PC-9 (cell line): ENCODE data around the gene ZNF665. TPM values are rescaled to one million over a fixed set of nuclear protein-coding genes. Genes with fewer than 3 reads are reported as not detected.
"Not testable (repeated sequence)": the region's sequence is repeated elsewhere in the genome, so short reads cannot be mapped to it uniquely, and the experiment has no call there.

ENCODE experiments used
- BruUV-seq: library from RNA; stranded (reverse); fragments of 400-500 nt; replicated peaks from 2 replicates; lab custom pipeline; 2021; lab: Mats Ljungman, UMichigan
- CTCF ChIA-PET: fragments of 300-600 bp; sonication (Branson Sonifier 250); formaldehyde crosslinking; loops from one replicate; lab custom pipeline; 2022; ENCODE audit warnings: antibody characterized with exemption; lab: Charles Lee
- POLR2A ChIA-PET: fragments of 300-600 bp; sonication (Branson Sonifier 250); formaldehyde crosslinking; loops from one replicate; lab custom pipeline; 2022; ENCODE audit warnings: antibody characterized with exemption; ENCODE audit not compliant: unreplicated experiment; lab: Charles Lee
- DNase-seq, 2 experiments: peaks; one replicate each; pipeline versions ENCODE4 v3.0.0 to v3.0.0-alpha.2; 2015 to 2022; ENCODE audit warnings: mixed read lengths in 1 of 2
- H2AFZ ChIP-seq: fragments of 200-600 bp; sonication (generic); 2 replicates; pipeline ENCODE4 v1.8.1; 2017; ENCODE audit warnings: antibody characterized with exemption
- H3F3A ChIP-seq: fragments of 200-600 bp; sonication (generic); 2 replicates; pipeline ENCODE4 v1.8.1; 2017; ENCODE audit warnings: antibody characterized with exemption, mild to moderate bottlenecking, low read depth; ENCODE audit not compliant: insufficient read depth
- H3K27ac ChIP-seq: fragments of 200-600 bp; sonication (generic); 2 replicates; pipeline ENCODE4 v1.6.1; 2016; ENCODE audit warnings: mixed run types
- H3K27me3 ChIP-seq: fragments of 200-600 bp; sonication (generic); 2 replicates; pipeline ENCODE4 v1.6.1; 2016; ENCODE audit warnings: low read depth, mixed run types; ENCODE audit not compliant: insufficient read depth
- H3K36me3 ChIP-seq: fragments of 200-600 bp; sonication (generic); 2 replicates; pipeline ENCODE4 v1.6.1; 2016; ENCODE audit warnings: low read depth, mixed run types
- H3K4me1 ChIP-seq: fragments of 200-600 bp; sonication (generic); replicated peaks from 2 replicates; pipeline ENCODE4 v1.6.1; 2016; ENCODE audit warnings: mixed run types; ENCODE audit not compliant: insufficient read depth
- H3K4me2 ChIP-seq: fragments of 200-600 bp; sonication (generic); 2 replicates; pipeline ENCODE4 v1.6.1; 2017; ENCODE audit warnings: mixed run types
- H3K4me3 ChIP-seq: fragments of 200-600 bp; sonication (generic); 2 replicates; pipeline ENCODE4 v1.6.1; 2016; ENCODE audit warnings: mixed run types
- H3K79me2 ChIP-seq: fragments of 200-600 bp; sonication (generic); 2 replicates; pipeline ENCODE4 v1.6.1; 2017; ENCODE audit warnings: low read depth, mixed run types
- H3K9me2 ChIP-seq: fragments of 200-600 bp; sonication (generic); 2 replicates; pipeline ENCODE4 v1.8.1; 2017; ENCODE audit warnings: mild to moderate bottlenecking; ENCODE audit not compliant: insufficient read depth
- H3K9me3 ChIP-seq: fragments of 200-600 bp; sonication (generic); 2 replicates; pipeline ENCODE4 v1.8.1; 2016; ENCODE audit warnings: low read depth; ENCODE audit not compliant: insufficient read depth
- H4K20me1 ChIP-seq: fragments of 200-600 bp; sonication (generic); 2 replicates; pipeline ENCODE4 v1.8.1; 2017; ENCODE audit not compliant: insufficient read depth
- EZH2 ChIP-seq: fragments of 200-600 bp; sonication (generic); IDR thresholded peaks from 2 replicates; pipeline ENCODE4 v1.8.0; 2017; ENCODE audit warnings: antibody characterized with exemption, low read depth
- intact Hi-C: fragments of 100-400 bp; cut with micrococcal nuclease; formaldehyde crosslinking; loops from one replicate; pipeline ENCODE4 v1.10.0; 2022; ENCODE audit not compliant: unreplicated experiment
- total RNA-seq: library from RNA; stranded (reverse); gene quantifications from 2 replicates; pipeline ENCODE4 v1.2.3, GENCODE V29; 2021
- TF ChIP-seq, protein P1 (sequence below): fragments of 200-600 bp; sonication (generic); conservative IDR thresholded peaks from 2 replicates; pipeline ENCODE4 v1.6.1; 2017; ENCODE audit warnings: mixed run types, antibody characterized with exemption, mild to moderate bottlenecking, moderate library complexity

The ZNF665 gene
- total RNA-seq, 1 experiment from 2014 or later, result 11.2 TPM

- CTCF ChIA-PET, BruUV-seq, H3K4me2 ChIP-seq: not testable (repeated sequence)
Observed at GRCh38 chr19:53185155-53185882, 7.8 kb downstream of the ZNF665 start.

GRCh38 chr19:53183146-53183764 lies 9.9 kb downstream of the ZNF665 start:
- TF ChIP-seq EZH2, result no peak
- TF ChIP-seq, protein P1, sequence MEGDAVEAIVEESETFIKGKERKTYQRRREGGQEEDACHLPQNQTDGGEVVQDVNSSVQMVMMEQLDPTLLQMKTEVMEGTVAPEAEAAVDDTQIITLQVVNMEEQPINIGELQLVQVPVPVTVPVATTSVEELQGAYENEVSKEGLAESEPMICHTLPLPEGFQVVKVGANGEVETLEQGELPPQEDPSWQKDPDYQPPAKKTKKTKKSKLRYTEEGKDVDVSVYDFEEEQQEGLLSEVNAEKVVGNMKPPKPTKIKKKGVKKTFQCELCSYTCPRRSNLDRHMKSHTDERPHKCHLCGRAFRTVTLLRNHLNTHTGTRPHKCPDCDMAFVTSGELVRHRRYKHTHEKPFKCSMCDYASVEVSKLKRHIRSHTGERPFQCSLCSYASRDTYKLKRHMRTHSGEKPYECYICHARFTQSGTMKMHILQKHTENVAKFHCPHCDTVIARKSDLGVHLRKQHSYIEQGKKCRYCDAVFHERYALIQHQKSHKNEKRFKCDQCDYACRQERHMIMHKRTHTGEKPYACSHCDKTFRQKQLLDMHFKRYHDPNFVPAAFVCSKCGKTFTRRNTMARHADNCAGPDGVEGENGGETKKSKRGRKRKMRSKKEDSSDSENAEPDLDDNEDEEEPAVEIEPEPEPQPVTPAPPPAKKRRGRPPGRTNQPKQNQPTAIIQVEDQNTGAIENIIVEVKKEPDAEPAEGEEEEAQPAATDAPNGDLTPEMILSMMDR, result no peak
- intact Hi-C loops, result no loop called here
- no peaks in the 10 kb centered on the region for H4K20me1 ChIP-seq
- H3K36me3 ChIP-seq, result no peaks in the 10 kb centered on the region
- no peaks in the 10 kb centered on the region for H3K4me1 ChIP-seq
- H3K9me2 ChIP-seq, result no peaks in the 10 kb centered on the region
- H3K9me3 ChIP-seq, result peaks cover 20% of the 10 kb centered on the region
- peak in 1 of 2 experiments; percentile 19 for DNase-seq
- no peak overlapping the region for H3K4me3 ChIP-seq
- H3K27ac ChIP-seq, result no peak overlapping the region
- no TSS peak for BruUV-seq
- POLR2A ChIA-PET, result no interaction called here
- H3K4me2 ChIP-seq, result no peak overlapping the region
- no peaks in the 10 kb centered on the region for H3F3A ChIP-seq
- CTCF ChIA-PET, result no interaction called here
- no peaks in the 10 kb centered on the region for H3K79me2 ChIP-seq
- H2AFZ ChIP-seq, result no peak overlapping the region
- no peaks in the 10 kb centered on the region for H3K27me3 ChIP-seq

More at GRCh38 chr19:53185155-53185882, 7.8 kb downstream of the ZNF665 start:
- H3K27me3 ChIP-seq, H3K4me3 ChIP-seq, H4K20me1 ChIP-seq, H2AFZ ChIP-seq, H3K4me1 ChIP-seq, H3K36me3 ChIP-seq, POLR2A ChIA-PET, H3F3A ChIP-seq, H3K9me3 ChIP-seq, H3K79me2 ChIP-seq, H3K27ac ChIP-seq, intact Hi-C loops, DNase-seq, H3K9me2 ChIP-seq: not testable (repeated sequence)

- CTCF ChIA-PET, result no interaction called here
- BruUV-seq, result TSS peak; percentile 24
- no peak for TF ChIP-seq EZH2
- TF ChIP-seq, protein P1, result no peak
Observed at GRCh38 chr19:53182202-53182601, 11.0 kb downstream of the ZNF665 start.

More at GRCh38 chr19:53182202-53182601, 11.0 kb downstream of the ZNF665 start:
- no peak overlapping the region for H3K4me3 ChIP-seq
- H3K9me3 ChIP-seq, result peaks cover 25% of the 10 kb centered on the region
- H2AFZ ChIP-seq, result no peak overlapping the region
- H3F3A ChIP-seq, result no peaks in the 10 kb centered on the region
- intact Hi-C loops, result no loop called here
- H3K79me2 ChIP-seq, result no peaks in the 10 kb centered on the region
- H3K9me2 ChIP-seq, result no peaks in the 10 kb centered on the region
- H3K4me1 ChIP-seq, result no peaks in the 10 kb centered on the region
- no peaks in the 10 kb centered on the region for H3K36me3 ChIP-seq
- H3K27ac ChIP-seq, result no peak overlapping the region
- H4K20me1 ChIP-seq, result no peaks in the 10 kb centered on the region
- no peak overlapping the region for H3K4me2 ChIP-seq
- DNase-seq, result peak in 1 of 2 experiments; percentile 15
- POLR2A ChIA-PET, result no interaction called here
- H3K27me3 ChIP-seq, result no peaks in the 10 kb centered on the region
